OCI-LY7 (cell line): ENCODE measurements around the gene SMYD3.

Experiments used
- EZH2phosphoT487 ChIP-seq: fragments of 200-600 bp; sonication (generic); IDR thresholded peaks from 2 replicates; pipeline ENCODE4 v1.6.1; 2018; ENCODE audit warnings: low read depth, borderline replicate concordance, mild to moderate bottlenecking, mixed run types, antibody characterized with exemption, low read length, moderate library complexity, mixed read lengths
- TF ChIP-seq, protein P1 (sequence below): fragments of 200-600 bp; sonication (generic); conservative IDR thresholded peaks from 2 replicates; pipeline ENCODE4 v1.5.1; 2014; ENCODE audit warnings: mild to moderate bottlenecking, antibody characterized with exemption, low read length, moderate library complexity, mixed read lengths

GRCh38 chr1:245986404-245987218 lies 520.5 kb downstream of the SMYD3 start:
- TF ChIP-seq, protein P1, sequence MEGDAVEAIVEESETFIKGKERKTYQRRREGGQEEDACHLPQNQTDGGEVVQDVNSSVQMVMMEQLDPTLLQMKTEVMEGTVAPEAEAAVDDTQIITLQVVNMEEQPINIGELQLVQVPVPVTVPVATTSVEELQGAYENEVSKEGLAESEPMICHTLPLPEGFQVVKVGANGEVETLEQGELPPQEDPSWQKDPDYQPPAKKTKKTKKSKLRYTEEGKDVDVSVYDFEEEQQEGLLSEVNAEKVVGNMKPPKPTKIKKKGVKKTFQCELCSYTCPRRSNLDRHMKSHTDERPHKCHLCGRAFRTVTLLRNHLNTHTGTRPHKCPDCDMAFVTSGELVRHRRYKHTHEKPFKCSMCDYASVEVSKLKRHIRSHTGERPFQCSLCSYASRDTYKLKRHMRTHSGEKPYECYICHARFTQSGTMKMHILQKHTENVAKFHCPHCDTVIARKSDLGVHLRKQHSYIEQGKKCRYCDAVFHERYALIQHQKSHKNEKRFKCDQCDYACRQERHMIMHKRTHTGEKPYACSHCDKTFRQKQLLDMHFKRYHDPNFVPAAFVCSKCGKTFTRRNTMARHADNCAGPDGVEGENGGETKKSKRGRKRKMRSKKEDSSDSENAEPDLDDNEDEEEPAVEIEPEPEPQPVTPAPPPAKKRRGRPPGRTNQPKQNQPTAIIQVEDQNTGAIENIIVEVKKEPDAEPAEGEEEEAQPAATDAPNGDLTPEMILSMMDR: no peak
- no peak for TF ChIP-seq EZH2phosphoT487
